GM12864 (cell line): ENCODE measurements around the gene SUMO3.

Source experiments
- DNase-seq: peaks from one replicate; pipeline ENCODE4 v3.0.0-alpha.2; 2011; ENCODE audit warnings: low read depth
- H3K4me3 ChIP-seq: 2 replicates; pipeline ENCODE4 v1.5.1; 2011; ENCODE audit warnings: mild to moderate bottlenecking, low read depth, low read length, control low read depth
- CTCF ChIP-seq: IDR thresholded peaks from 2 replicates; pipeline ENCODE4 v1.5.1; 2011; ENCODE audit warnings: low read depth, mild to moderate bottlenecking, moderate library complexity, low read length, control low read depth, inconsistent platforms; ENCODE audit errors: missing control alignments

SUMO3 gene

GRCh38 chr21:44853601-44854390 lies 35.9 kb upstream of the SUMO3 start:
- no peak for DNase-seq
- no peak for TF ChIP-seq CTCF
- H3K4me3 ChIP-seq = no peak overlapping the region

GRCh38 chr21:44850905-44851657 lies 33.2 kb upstream of the SUMO3 start:
- DNase-seq = no peak
- TF ChIP-seq CTCF = no peak
- H3K4me3 ChIP-seq = no peak overlapping the region

GRCh38 chr21:44850208-44850800 lies 32.4 kb upstream of the SUMO3 start:
- TF ChIP-seq CTCF = no peak
- DNase-seq = no peak
- H3K4me3 ChIP-seq = no peak overlapping the region

GRCh38 chr21:44849616-44850130 lies 31.8 kb upstream of the SUMO3 start:
- no peak overlapping the region for H3K4me3 ChIP-seq
- no peak for DNase-seq

GRCh38 chr21:44848821-44849521 lies 31.1 kb upstream of the SUMO3 start:
- no peak for TF ChIP-seq CTCF
- no peak for DNase-seq
- H3K4me3 ChIP-seq = no peak overlapping the region

More at GRCh38 chr21:44849616-44850130, 31.8 kb upstream of the SUMO3 start:
- TF ChIP-seq CTCF = no peak

- no peak for TF ChIP-seq CTCF
- DNase-seq = no peak
- no peak overlapping the region for H3K4me3 ChIP-seq
Observed at GRCh38 chr21:44847261-44848056, 29.6 kb upstream of the SUMO3 start.
